Keratinocyte (primary cell): ENCODE results near the gene TRIM47. TPM values are rescaled to one million over a fixed set of nuclear protein-coding genes. Genes with fewer than 3 reads are reported as not detected.

Source experiments
- DNase-seq: peaks from one replicate; pipeline ENCODE4 v3.0.0-alpha.2; 2011; ENCODE audit warnings: low read depth, missing footprints, low spot score
- FAIRE-seq: peaks from 2 replicates; lab custom pipeline; 2011; peaks lifted over from hg19 to GRCh38; lab: Jason Lieb, UNC
- H2AFZ ChIP-seq: 2 replicates; pipeline ENCODE4 v1.6.0; 2012; ENCODE audit warnings: low read length, control low read depth, inconsistent platforms; ENCODE audit not compliant: control insufficient read depth
- H3K27ac ChIP-seq: 2 replicates; pipeline ENCODE4 v1.5.1; 2011; ENCODE audit warnings: low read length; ENCODE audit not compliant: control insufficient read depth, insufficient read depth
- H3K27me3 ChIP-seq: 3 replicates; pipeline ENCODE4 v1.6.0; 2011; ENCODE audit warnings: low read length; ENCODE audit not compliant: control insufficient read depth, insufficient read depth; ENCODE audit errors: extremely low read depth
- H3K36me3 ChIP-seq, 2 experiments: 2 replicates in 1 of 2; 3 replicates in 1 of 2; pipeline ENCODE4 v1.5.1; 2011; ENCODE audit warnings: low read length in 2 of 2, mild to moderate bottlenecking in 1 of 2; ENCODE audit not compliant: control insufficient read depth in 2 of 2, insufficient read depth in 2 of 2; ENCODE audit errors: extremely low read depth in 1 of 2
- H3K4me1 ChIP-seq: 3 replicates; pipeline ENCODE4 v1.5.1; 2011; ENCODE audit warnings: low read length; ENCODE audit not compliant: control insufficient read depth, insufficient read depth; ENCODE audit errors: extremely low read depth
- H3K4me2 ChIP-seq: 3 replicates; pipeline ENCODE4 v1.6.0; 2011; ENCODE audit warnings: low read depth, low read length; ENCODE audit not compliant: control insufficient read depth, insufficient read depth; ENCODE audit errors: extremely low read depth
- H3K4me3 ChIP-seq, 3 experiments: fragments of 200-600 bp in 1 of 3; sonication (generic) in 1 of 3; 2 replicates in 2 of 3; 3 replicates in 1 of 3; pipeline ENCODE4 v1.5.1; 2011 to 2016; ENCODE audit warnings: low read length in 3 of 3, mild to moderate bottlenecking in 3 of 3, control low read depth in 2 of 3, inconsistent platforms in 1 of 3, low read depth in 1 of 3, mixed read lengths in 1 of 3, mixed run types in 1 of 3, moderate library complexity in 1 of 3; ENCODE audit not compliant: control insufficient read depth in 2 of 3, insufficient read depth in 2 of 3; ENCODE audit errors: extremely low read depth in 1 of 3
- H3K79me2 ChIP-seq: 2 replicates; pipeline ENCODE4 v1.6.0; 2012; ENCODE audit warnings: low read length; ENCODE audit not compliant: control insufficient read depth, insufficient read depth
- H3K9ac ChIP-seq: 3 replicates; pipeline ENCODE4 v1.6.0; 2011; ENCODE audit warnings: low read length; ENCODE audit not compliant: control insufficient read depth, insufficient read depth; ENCODE audit errors: extremely low read depth
- H3K9me1 ChIP-seq: 3 replicates; pipeline ENCODE4 v1.6.0; 2011; ENCODE audit warnings: low read length; ENCODE audit not compliant: control insufficient read depth, insufficient read depth; ENCODE audit errors: extremely low read depth
- H3K9me3 ChIP-seq: 2 replicates; pipeline ENCODE4 v1.5.1; 2012; ENCODE audit warnings: low read depth, low read length; ENCODE audit not compliant: control insufficient read depth
- H4K20me1 ChIP-seq: 3 replicates; pipeline ENCODE4 v1.6.0; 2011; ENCODE audit warnings: low read length; ENCODE audit not compliant: control insufficient read depth, insufficient read depth; ENCODE audit errors: extremely low read depth
- CTCF ChIP-seq, 3 experiments: IDR thresholded peaks in 1 of 3; conservative IDR thresholded peaks in 1 of 3; optimal IDR thresholded peaks in 1 of 3; 2 replicates in 2 of 3; 3 replicates in 1 of 3; pipeline versions ENCODE3 to v1.5.1; 2011; ENCODE audit warnings: low read length in 3 of 3, mild to moderate bottlenecking in 3 of 3, moderate library complexity in 2 of 3, control low read depth in 1 of 3, inconsistent platforms in 1 of 3; ENCODE audit not compliant: insufficient read depth in 2 of 3; ENCODE audit errors: extremely low read depth in 1 of 3
- EZH2 ChIP-seq: IDR thresholded peaks from one replicate; pipeline ENCODE4 v1.6.1; 2012; ENCODE audit warnings: inconsistent platforms, mild to moderate bottlenecking, low read length, moderate library complexity
- dilution Hi-C: fragments of 300-500 bp; cut with MboI; formaldehyde crosslinking; loops from one replicate; pipeline ENCODE4 v1.7.0; 2020; ENCODE audit warnings: low sequenced_read_pairs; ENCODE audit not compliant: extremely low pct_ligation_motif_present
- polyA plus RNA-seq, 5 experiments: library from polyadenylated mRNA; depleted of rRNA in 3 of 5; stranded (reverse) in 3 of 5; stranded (forward) in 1 of 5; unstranded in 1 of 5; fragments of >200 nt; gene quantifications; 1 replicate in 1 of 5; 2 replicates in 3 of 5; 3 replicates in 1 of 5; pipeline versions ENCODE4 v1.2.1 to v1.2.3, GENCODE V29; 2011 to 2012; ENCODE audit warnings: missing spikeins in 2 of 5, low read depth in 1 of 5, low replicate concordance in 1 of 5

TRIM47 gene
- polyA plus RNA-seq, 1 donor (not counting 4 experiments of a cell fraction or from before 2014, with no cell fraction given): 9.4 TPM

DNA sequence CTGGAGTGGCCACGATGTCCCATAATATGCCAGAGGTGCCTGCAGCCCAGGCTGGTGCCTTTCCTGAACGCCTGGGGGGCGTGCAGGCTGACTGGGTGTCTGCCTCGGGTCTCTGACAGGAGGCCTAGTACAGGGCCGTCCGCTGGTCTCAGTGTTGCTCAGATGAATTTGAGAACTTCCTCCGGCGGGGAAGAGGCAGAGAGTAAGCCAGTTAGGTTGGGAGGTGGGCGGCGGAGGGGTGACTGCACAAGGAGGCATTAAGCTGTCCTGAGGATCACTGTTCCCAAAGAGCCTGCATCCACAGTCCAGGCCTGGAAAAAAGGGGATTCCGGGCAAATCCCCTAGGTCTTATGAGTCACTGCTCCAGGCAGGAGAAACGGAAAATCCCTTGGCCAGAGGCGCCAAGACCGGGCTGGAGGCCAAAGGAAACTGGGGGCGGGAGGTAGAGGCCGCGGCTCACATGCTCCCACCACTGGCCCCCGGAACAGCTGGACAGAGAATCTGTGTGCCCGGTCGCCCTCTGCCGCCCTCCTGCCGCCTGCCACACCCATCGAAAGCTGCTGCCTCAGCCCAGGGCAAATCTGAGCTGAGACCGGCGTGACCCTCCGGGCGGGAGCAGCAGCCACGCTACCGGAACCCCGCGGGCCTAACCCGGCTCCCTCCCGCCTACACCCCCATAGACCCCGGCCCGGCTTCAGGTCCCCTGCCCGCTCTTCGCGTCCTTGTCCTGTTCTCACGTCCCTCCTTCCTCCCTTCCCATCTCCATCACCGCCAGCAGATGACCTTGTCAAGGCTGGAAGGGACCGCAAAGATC, 1.2 kb downstream of the TRIM47 start:
- no peak for FAIRE-seq
- peak overlapping the region; percentile 86 for H3K27ac ChIP-seq
- TF ChIP-seq CTCF (optimal IDR thresholded peaks at IDR 0.05 in 1 of 3, IDR thresholded peaks at IDR 0.05 in 1 of 3, conservative IDR thresholded peaks at IDR 0.05 in 1 of 3; ENCODE audit: extremely low read depth in 1 of 3, insufficient read depth in 2 of 3, low read length in 3 of 3) (peak in 1 of 3 experiments; percentile 21), EZH2 (no peak)
- H2AFZ ChIP-seq: peak overlapping the region; percentile 4
- dilution Hi-C loops: no loop called here
- H3K9me1 ChIP-seq: no peaks in the 10 kb centered on the region
- no peaks in the 10 kb centered on the region for H4K20me1 ChIP-seq
- no peak for DNase-seq
- H3K4me3 ChIP-seq: peak overlapping the region; percentile 43 to 84 (median 57)
- H3K9ac ChIP-seq: peak overlapping the region; percentile 83
- peak overlapping the region; percentile 74 for H3K4me2 ChIP-seq
- no peaks in the 10 kb centered on the region for H3K9me3 ChIP-seq
- no peaks in the 10 kb centered on the region for H3K79me2 ChIP-seq
- H3K4me1 ChIP-seq: peaks cover 41% of the 10 kb centered on the region
- H3K36me3 ChIP-seq: no peaks in the 10 kb centered on the region
- peaks cover 2% of the 10 kb centered on the region for H3K27me3 ChIP-seq

GRCh38 chr17:75876190-75876937, 2.0 kb downstream of the TRIM47 start:
- peak overlapping the region; percentile 43 to 84 (median 57) for H3K4me3 ChIP-seq
- H3K9me1 ChIP-seq: no peaks in the 10 kb centered on the region
- H3K79me2 ChIP-seq: no peaks in the 10 kb centered on the region
- H3K27me3 ChIP-seq: no peaks in the 10 kb centered on the region
- no peaks in the 10 kb centered on the region for H3K9me3 ChIP-seq
- peak overlapping the region; percentile 86 for H3K27ac ChIP-seq
- H3K36me3 ChIP-seq: no peaks in the 10 kb centered on the region
- dilution Hi-C loops: no loop called here
- no peak for TF ChIP-seq EZH2
- TF ChIP-seq CTCF (optimal IDR thresholded peaks at IDR 0.05 in 1 of 3, IDR thresholded peaks at IDR 0.05 in 1 of 3, conservative IDR thresholded peaks at IDR 0.05 in 1 of 3; ENCODE audit: extremely low read depth in 1 of 3, insufficient read depth in 2 of 3, low read length in 3 of 3): peak; percentile 23 to 37 (median 35)
- H4K20me1 ChIP-seq: no peaks in the 10 kb centered on the region
- H3K4me1 ChIP-seq: peaks cover 41% of the 10 kb centered on the region
- H3K9ac ChIP-seq: peak overlapping the region; percentile 83
- peak overlapping the region; percentile 6 for H2AFZ ChIP-seq
- FAIRE-seq: no peak
- peak overlapping the region; percentile 74 for H3K4me2 ChIP-seq
- peak; percentile 79 for DNase-seq
